ENCODE results near the gene STK32A.

DNA sequence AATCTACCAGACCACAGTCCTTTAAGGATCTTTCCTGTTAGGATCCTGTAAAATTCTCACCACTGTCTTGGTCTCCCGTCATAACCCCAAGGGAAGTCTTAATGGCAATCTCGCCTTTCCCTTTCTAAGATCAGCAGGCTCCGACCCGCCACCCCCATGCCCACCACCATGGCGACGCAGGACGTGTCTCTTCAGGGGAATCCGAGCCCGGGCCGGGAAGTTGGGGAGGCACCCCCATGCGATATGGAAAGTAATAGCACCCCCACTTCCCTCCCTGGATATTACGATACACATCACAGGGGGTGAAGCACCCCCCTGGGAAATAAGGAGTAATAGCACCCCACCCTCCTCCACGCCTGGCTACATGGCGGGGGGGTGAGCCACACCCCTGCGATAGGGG, 8.3 kb upstream of the STK32A start:
- TF ChIP-seq, protein P1, sequence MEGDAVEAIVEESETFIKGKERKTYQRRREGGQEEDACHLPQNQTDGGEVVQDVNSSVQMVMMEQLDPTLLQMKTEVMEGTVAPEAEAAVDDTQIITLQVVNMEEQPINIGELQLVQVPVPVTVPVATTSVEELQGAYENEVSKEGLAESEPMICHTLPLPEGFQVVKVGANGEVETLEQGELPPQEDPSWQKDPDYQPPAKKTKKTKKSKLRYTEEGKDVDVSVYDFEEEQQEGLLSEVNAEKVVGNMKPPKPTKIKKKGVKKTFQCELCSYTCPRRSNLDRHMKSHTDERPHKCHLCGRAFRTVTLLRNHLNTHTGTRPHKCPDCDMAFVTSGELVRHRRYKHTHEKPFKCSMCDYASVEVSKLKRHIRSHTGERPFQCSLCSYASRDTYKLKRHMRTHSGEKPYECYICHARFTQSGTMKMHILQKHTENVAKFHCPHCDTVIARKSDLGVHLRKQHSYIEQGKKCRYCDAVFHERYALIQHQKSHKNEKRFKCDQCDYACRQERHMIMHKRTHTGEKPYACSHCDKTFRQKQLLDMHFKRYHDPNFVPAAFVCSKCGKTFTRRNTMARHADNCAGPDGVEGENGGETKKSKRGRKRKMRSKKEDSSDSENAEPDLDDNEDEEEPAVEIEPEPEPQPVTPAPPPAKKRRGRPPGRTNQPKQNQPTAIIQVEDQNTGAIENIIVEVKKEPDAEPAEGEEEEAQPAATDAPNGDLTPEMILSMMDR (IDR thresholded peaks at IDR 0.05 in 8 of 11, conservative IDR thresholded peaks at IDR 0.05 in 3 of 11): no peak
- TF ChIP-seq POLR2AphosphoS5 (IDR thresholded peaks at IDR 0.05): no peak

All from spleen (tissue), 7 donors.